HG03196 (cell line): Measurements from ENCODE around the gene KIRREL2.
"Not testable (repeated sequence)": the region's sequence is repeated elsewhere in the genome, so short reads cannot be mapped to it uniquely, and the experiment has no call there.

Experiments used
- ATAC-seq: cut with Tn5 transposase; IDR thresholded peaks from one replicate; pipeline ENCODE4 v1.9.1; 2021; ENCODE audit not compliant: unreplicated experiment

The KIRREL2 gene

GRCh38 chr19:35895911-35896642 lies 39.4 kb downstream of the KIRREL2 start:
- ATAC-seq, result no peak

GRCh38 chr19:35896643-35897040 lies 39.9 kb downstream of the KIRREL2 start:
- no peak for ATAC-seq

- no peak for ATAC-seq
Measured at GRCh38 chr19:35897706-35898451, 41.2 kb downstream of the KIRREL2 start.

GRCh38 chr19:35898499-35898809 lies 41.7 kb downstream of the KIRREL2 start:
- no peak for ATAC-seq

- ATAC-seq, result peak; percentile 39
Measured at GRCh38 chr19:35899547-35900214, 43.0 kb downstream of the KIRREL2 start.

- ATAC-seq, result no peak
Measured at GRCh38 chr19:35901055-35901644, 44.4 kb downstream of the KIRREL2 start.

DNA sequence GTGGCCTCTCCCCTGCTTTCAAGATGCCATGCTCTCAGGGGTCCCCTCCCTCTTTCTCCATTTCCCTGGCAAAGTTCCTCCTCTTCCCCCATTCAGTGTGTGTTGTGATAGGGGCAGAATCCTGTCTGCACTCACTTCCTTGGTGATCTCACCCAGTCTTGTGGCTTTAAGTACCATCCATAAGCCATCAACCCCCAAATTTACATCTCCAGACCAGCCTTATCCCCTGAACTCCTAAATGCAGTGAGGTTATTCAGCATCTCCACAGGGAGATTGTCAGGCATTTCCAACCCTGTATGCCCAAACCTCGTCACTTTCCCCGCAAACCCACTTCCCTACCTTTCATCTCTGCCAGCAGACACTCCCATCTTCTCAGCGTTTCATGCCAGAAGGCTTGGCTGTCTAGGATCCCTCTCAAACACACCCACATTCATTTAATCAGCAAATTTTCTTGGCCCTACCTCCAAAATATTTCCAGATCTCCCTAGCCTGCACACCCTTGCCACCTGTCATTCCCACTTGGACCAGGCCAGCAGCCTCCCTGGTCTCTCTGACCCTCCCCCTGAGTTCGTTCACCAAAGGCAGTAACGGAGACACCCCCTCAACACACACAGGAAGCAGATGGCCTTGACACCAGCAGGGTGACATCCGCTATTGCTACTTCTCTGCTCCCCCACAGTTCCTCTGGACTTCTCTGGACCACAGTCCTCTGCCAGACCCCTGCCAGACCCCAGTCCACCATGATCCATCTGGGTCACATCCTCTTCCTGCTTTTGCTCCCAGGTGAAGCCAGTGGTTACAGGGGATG lies 45.3 kb downstream of the KIRREL2 start, which contains the start of gene HCST:
HCST (plus strand) TSS at position 676 of the 808 bp plus-strand sequence; CDS start at position 741, 65 bp downstream.
- no peak for ATAC-seq

GRCh38 chr19:35902870-35903475 lies 46.3 kb downstream of the KIRREL2 start:
- ATAC-seq, result no peak

DNA sequence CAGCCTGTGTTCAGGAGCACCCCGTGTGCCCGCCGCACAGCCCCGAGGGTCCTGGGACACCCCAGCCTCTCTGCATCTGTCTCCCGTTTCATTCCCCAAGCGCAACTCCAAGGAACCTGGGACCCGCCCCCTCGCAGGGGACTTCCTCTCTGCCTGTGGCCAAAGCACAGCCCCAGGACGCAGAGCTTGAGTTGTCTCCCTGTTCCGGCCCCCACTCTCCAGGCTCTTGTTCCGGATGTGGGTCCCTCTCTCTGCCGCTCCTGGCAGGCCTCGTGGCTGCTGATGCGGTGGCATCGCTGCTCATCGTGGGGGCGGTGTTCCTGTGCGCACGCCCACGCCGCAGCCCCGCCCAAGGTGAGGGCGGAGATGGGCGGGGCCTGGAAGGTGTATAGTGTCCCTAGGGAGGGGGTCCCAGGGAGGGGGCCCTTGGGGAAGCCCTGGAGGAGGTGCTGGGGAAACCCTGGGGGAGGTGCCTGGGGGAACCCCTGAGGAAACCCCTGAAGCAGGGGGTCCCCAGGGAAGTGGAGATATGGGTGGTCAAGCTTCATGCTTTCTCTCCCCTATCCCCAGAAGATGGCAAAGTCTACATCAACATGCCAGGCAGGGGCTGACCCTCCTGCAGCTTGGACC lies 47.0 kb downstream of the KIRREL2 start:
- peak; percentile 33 for ATAC-seq

DNA sequence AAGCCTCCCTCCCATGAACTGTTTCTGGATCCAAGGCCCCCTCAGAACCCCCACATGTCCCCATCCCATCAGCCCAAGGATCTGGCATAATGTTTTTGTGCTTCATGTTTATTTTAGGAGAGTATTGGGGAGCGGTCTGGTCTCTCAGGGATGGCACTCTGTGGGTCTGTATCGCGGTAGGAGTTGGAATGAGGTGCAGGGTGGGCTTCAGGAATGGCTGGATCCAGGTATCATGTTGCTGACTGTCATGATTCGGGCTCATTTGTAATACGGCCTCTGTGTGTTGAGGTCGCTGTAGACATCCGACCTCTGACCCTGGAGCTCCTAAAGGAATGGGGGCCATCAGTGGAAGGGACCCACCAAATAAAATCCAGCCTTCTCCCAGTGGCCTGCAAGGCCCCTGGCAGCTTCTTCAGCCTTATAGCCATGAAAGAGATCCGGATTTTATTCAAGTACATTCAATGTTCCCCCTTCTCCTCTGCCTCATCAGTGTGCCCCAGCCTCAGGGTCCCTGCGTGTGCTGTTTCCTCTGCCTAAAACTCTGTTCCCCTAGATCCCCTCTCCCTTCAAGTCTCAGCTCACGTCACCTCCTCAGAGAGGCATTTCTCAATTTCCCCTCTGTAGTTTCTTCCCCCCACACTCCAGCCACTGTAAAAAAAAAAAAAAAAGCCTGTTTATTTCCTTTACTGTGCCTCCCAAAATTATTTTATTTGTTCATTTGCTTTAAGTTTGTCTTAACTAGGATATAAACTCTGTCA lies 47.8 kb downstream of the KIRREL2 start:
- ATAC-seq, result no peak

DNA sequence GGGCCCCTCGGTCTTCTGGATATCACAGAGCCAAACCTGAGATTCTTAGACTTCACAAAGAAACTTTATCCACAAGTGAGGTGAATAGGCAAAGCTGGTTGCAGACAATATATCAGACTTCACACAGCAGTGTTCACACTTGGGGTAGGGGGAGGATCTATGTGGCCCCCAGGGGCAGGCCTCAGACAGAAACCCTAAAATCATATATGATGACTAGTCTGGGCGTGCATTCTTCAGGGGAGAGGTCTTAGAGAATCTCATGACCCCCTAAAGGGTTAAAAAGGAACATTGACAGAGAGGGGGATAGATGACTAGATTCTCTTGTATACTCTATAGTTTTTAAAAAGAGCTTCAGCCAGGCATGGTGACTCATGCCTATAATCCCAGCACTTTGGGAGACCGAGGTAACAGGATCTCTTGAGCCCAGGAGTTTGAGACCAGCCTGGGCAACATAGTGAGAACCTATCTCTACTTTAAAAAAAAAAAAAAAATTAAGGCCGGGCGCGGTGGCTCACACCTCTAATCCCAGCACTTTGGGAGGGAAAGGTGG lies 48.5 kb downstream of the KIRREL2 start:
- no peak for ATAC-seq

DNA sequence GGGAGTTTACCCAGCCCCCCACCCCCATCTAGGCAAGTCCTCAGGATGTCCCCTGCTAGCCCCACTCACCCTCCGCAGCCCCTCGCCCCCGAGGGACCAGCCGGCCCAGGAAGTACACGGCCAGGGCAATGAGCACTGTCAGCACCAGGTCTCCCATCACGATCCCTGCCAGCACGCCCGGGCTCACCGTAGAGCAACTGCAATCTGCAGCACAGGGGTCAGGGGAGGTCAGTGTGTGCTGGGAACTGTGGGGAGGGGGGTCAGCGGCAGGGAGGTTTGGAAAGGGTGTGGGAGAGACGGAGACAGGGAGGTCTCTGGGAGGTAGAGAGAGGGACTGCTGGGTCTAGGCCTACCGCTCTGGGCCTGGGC lies 50.6 kb downstream of the KIRREL2 start:
- no peak for ATAC-seq

- ATAC-seq, result no peak
Measured at GRCh38 chr19:35908010-35908441, 51.3 kb downstream of the KIRREL2 start, which contains the start of gene TYROBP. Gene TYROBP (minus strand): TSS chr19:35908295. CDS start chr19:35908228, 67 bp downstream.

DNA sequence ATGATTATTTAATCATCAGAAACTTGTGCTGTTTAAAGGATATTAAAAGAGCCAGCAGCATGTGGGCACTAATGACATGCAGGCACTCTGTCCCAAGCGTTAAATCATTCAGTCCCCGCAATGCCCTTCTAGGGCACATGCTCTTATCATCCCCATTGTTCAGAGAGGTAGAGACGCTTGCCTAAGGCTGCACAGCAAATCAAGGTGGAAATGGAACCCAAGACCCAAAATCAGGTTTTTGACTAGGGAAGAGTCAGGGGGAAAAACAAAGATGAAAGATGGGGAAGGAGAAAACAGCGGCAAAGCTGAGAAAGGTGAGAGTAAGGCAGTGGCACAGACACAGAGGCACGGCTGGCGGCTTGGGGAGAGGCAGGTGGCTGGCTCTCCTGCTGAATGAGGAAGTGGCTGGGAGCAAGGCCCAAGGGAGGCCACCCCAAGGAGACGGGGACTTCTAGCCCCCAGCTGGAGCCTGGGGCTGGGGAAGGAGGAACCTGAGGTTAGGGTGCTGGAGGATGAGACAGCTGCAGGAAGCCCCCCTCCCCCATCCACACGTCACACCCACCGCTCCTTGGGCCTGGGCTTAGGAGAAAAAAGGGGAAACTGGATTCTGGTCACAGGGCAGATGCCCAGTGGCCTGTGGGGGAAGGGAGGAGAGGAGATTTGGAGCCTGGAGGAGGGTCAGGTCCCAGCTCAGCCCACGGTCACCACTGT lies 52.4 kb downstream of the KIRREL2 start:
- no peak for ATAC-seq

GRCh38 chr19:35909684-35910035 lies 52.9 kb downstream of the KIRREL2 start:
- ATAC-seq, result no peak

GRCh38 chr19:35910355-35910754 lies 53.6 kb downstream of the KIRREL2 start:
- not testable (repeated sequence) for ATAC-seq

DNA sequence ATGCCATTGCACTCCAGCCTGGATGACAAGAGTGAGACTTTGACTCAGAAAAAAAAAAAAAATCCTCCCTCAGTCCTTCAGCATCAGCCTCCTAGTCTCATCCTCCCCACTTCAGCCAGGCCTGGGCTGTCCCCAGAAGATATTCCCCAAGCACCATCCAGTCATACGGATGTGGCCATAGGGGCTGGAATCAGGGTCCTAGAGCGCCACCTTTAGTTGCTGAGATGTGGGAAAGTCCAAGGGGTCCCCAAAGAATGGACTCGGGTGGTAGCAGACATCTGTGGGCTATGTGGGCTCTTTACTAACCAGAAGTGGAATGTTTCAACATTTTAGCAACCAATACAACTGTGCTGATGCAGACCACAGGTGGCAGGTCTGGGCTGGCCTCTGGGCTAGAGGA lies 54.5 kb downstream of the KIRREL2 start:
- ATAC-seq, result no peak

DNA sequence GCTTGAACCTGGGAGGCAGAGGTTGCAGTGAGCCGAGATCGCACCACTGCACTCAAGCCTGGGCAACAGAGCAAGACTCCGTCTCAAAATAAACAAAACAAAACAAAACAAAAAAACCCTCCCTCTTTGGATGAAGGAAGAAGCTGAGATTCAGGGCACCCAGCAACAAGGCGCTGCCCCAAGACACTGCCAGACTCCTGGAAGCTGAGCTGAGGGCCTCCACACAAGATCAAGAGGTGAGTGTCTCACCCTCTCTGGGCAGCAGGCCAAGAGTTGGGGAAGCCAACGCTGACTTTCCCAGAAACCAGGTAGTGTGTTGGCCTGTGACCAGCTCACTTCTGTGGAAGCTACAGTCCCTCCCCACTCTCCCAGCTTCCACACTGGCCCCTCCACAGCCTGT lies 55.1 kb downstream of the KIRREL2 start:
- ATAC-seq, result no peak
